Activated gamma-delta T cell (primary cell): ENCODE results near the gene ST6GALNAC4.
A peak's percentile ranks its signal among the peaks of the same experiment; 100 is the strongest.

Experiments
- DNase-seq: peaks from one replicate; lab custom pipeline; 2025; lab: John Stamatoyannopoulos, UW
- total RNA-seq, 2 donors: gene quantifications; one replicate each; lab custom pipeline; 2026; lab: John Stamatoyannopoulos, UW

ST6GALNAC4 gene, protein sequence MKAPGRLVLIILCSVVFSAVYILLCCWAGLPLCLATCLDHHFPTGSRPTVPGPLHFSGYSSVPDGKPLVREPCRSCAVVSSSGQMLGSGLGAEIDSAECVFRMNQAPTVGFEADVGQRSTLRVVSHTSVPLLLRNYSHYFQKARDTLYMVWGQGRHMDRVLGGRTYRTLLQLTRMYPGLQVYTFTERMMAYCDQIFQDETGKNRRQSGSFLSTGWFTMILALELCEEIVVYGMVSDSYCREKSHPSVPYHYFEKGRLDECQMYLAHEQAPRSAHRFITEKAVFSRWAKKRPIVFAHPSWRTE
- 33.0 to 35.8 reads per million in 2 donors for total RNA-seq

DNA sequence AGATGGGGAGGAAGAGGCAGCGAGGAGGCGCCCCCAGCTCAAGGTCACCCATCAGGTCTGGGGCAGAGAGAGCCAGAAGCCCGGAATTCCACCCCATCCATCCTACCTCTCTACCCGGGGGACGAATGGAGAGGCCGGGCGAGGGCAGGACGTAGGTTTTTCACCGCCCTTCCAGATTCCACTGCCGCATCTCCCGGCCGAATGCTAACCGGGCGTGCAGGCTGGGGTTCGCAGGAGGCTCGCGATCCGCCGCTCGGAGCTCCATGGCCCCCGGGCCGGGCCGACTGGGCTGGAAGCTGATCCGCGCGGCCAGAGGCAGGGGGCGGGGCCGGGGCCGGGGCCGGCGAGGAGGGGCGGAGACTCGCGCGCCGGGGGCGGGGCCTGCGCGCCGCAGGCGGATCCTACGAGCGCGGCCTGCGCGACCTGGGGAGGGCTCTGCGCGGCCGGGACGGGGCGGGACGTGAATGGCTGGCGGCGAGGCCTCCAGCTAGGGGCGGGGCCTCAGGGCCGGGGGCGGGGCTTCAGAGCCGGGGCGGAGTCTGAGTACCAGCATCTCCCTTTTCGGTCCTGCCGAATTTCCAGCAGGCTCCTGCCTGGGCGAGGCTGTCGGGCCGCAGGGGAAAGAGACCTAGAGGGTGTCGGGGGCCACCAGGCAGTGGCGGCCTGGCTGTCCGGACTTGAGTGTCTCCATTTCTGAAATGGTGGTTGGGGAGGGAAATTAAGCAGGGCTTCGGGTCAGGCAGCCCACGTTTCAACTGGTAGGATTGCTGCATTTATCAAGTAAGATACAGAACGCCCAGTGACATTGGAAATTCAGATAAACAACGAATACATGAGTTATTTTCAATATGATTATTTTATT is at the start of gene ST6GALNAC4:
ST6GALNAC4 (minus strand) TSS at position 322 of the 862 bp plus-strand sequence. CDS start 622 bp downstream, outside the sequence.
- DNase-seq: peak; percentile 96

GRCh38 chr9:127965953-127966352 is 49.1 kb upstream of the ST6GALNAC4 start:
- no peak for DNase-seq

DNA sequence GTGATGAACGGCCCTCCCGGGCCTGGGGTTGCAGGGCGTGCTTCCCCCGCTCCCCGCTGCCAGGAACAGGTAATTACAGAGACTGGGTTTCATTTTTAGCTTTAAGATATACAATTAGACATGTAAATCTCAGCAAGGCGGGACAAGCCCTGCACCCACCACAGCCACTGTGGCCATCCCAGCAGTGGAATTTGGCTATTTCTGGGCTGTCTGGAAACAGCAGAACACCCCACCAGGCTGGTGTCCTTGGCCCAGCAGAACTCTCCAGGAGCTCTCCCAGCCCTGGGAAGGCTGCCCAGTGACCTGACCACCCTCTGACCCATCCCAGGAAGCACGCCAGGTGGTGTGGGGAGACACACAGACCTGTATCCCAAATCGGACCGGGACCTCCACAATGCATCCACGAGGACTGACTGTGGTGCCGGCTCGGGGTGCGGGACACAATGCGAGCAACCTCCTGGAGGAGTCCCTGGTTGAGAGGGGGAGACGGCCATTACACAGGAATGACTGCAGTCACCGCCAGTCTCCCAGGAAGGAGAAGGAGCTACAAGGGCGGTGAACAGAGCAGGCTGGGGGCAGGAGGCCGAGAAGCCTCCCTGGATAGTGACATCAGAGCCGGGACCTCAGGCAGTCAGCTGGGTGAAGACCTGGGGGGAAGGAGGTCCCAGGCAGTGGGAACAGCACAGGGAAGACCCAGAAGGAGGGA is 46.7 kb upstream of the ST6GALNAC4 start:
- DNase-seq: no peak

DNA sequence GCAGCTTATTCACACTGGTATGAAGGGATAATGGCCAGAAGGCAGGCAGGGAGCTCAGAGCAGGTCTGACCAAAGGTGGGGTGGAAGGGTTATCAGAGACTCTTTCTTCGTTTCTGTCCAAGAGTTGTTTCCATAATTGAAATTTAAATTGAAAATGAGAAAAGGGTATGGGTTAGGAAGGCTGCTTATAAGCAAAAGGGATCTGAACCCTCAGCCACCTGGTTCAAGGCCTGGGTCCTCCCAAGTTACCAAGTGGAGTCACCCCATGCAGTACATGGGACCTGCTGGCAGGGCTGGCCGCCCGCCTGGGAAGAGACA is 46.2 kb upstream of the ST6GALNAC4 start:
- no peak for DNase-seq

DNA sequence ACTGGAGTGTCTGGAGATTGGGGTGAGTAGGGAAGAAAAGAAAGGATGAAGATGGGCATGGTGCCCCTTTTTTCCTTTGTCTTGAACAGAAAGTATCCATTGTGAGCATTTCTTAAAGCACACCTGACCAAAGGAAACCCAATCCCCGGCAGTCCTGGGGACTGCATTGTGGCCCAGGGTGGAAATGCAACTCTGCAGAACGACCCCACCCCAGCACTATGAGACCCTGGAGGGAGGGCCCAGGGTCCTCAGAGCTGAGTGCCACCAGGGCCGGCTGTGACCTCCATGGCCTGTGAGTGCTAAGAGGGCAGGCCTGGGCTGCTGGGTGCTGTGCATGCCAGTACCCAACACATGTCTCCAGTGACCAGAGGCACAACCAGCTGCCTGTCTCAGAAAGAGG is 45.4 kb upstream of the ST6GALNAC4 start:
- DNase-seq: no peak

GRCh38 chr9:127961613-127962155 is 44.8 kb upstream of the ST6GALNAC4 start:
- no peak for DNase-seq

GRCh38 chr9:127961155-127961490 is 44.3 kb upstream of the ST6GALNAC4 start:
- no peak for DNase-seq

DNA sequence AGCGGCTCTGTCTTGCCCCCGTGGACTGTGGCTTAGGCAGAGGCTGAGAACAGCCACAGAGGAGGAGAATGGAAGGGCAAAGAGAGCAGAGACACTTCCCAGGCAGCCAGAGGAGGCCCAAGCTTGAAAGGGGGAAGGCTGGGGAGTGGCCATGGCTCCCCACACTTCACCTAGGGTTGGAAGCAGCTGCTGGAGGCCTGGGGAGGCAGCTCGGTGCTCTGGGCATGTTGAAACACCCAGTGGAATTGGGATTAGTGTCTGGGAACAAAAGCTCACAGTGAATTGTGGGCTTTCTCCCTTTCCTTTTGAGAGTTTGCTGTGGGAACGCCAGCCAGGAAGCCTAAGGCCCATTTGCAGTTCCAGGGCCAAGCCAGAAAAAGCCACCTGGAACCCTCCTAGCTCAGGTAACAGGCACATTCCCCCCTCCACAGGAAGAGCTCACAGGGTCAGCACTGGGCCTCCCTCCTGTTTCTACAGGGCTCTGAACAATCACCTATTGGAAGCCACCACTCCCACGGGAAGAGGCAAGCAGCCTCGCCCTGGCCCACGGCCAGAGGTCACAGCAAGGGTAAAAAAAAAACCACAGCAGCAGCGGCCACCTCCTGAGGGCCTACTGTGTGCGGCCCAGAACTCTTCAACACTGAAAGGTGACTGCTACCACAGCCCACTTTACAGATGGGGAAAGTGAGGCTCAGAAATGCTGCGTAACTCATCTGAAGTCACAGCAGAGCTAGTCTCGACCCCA is 43.7 kb upstream of the ST6GALNAC4 start:
- no peak for DNase-seq

DNA sequence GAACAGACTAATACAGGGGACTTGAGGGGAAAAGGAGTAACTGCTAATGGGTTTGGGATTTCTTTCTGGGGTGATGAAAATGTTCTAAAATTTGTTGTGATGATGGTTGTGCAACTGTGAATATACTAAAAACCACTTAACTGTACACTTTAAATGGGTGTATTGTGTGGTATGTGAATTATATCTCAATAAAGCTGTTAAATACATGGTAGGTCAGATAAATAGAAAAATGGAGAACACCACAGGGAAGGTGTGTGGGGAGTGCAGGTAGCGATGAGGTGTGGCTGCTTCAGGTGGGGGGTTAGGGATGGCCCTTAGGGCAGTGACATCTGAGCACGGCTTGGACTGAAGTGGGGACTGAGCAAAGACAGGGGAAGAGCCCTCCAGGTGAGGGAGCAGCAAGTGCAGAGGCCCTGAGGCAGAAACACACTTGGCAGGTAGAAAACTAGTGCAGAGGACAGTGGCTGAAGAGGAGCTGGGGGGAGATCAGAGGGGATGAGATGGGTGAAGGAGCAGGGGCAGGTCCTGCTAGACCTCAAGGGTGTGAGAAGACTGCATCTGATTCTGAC is 43.1 kb upstream of the ST6GALNAC4 start:
- no peak for DNase-seq

GRCh38 chr9:127959398-127959797 is 42.6 kb upstream of the ST6GALNAC4 start:
- DNase-seq: no peak

DNA sequence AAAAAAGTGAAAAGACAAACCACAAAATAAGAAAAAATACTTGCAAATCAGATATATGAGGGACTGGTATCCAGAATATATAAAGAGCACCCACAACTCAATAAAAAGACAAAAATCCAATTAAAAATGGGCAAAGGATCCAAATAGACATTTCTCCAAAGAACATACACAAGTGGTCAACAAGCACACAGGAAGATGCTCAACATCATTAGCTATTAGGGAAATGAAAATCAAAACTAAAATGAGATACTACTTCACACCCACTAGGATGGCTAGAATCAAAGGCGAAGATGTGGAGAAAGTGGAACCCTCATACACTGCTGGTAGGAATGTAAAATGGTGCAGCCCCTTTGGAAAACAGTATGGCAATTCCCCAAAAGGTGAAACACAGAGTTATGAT is 41.9 kb upstream of the ST6GALNAC4 start:
- no peak for DNase-seq

GRCh38 chr9:127955294-127956015 is 38.6 kb upstream of the ST6GALNAC4 start:
- DNase-seq: no peak

DNA sequence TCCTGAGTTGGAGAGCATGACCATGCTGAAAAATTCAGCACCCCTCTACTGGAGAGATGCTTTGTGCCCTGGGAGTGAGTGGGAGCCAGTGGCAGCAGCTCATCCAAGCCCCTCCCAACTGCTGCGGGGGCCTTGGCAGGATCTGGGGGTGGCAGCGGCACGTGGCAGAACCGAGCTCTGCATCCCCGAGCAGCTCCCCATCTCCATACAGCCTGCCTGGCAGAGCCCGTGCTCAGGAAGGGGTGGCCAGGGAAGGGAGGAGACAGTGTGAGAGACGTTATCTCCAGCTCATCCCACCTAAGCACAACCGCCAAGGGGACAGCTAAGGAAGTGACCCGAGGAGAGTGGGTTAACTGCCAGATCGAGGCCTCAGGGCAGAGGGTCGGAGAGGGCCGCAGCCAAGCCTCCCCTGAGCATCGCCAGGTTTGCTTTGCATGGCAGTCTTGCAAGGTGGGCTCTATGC is 38.0 kb upstream of the ST6GALNAC4 start:
- DNase-seq: no peak

- no peak for DNase-seq
Measured at GRCh38 chr9:127953768-127954505, 37.1 kb upstream of the ST6GALNAC4 start.

- no peak for DNase-seq
Measured at GRCh38 chr9:127953154-127953553, 36.3 kb upstream of the ST6GALNAC4 start.

- no peak for DNase-seq
Measured at GRCh38 chr9:127950513-127951289, 33.9 kb upstream of the ST6GALNAC4 start.

GRCh38 chr9:127949827-127950512 is 33.1 kb upstream of the ST6GALNAC4 start:
- DNase-seq: no peak
